Chondrocyte (in vitro differentiated cells): ENCODE measurements around the gene PAPLN. TPM values are rescaled to one million over a fixed set of nuclear protein-coding genes. Genes with fewer than 3 reads are reported as not detected.

ENCODE experiments used
- DNase-seq: peaks from one replicate; pipeline ENCODE4 v3.0.0; 2021; ENCODE audit warnings: mixed read lengths, low spot score
- H3K27ac Mint-ChIP-seq: one replicate; pipeline ENCODE4 v1.8.0; 2021; ENCODE audit warnings: mild to moderate bottlenecking, moderate library complexity, mixed read lengths; ENCODE audit not compliant: unreplicated experiment
- H3K27me3 Mint-ChIP-seq: 2 replicates; pipeline ENCODE4 v1.8.0; 2021; ENCODE audit warnings: low read depth, mixed read lengths
- H3K36me3 Mint-ChIP-seq: 2 replicates; pipeline ENCODE4 v1.8.0; 2021; ENCODE audit warnings: low read depth, mixed read lengths
- H3K4me1 Mint-ChIP-seq: 2 replicates; pipeline ENCODE4 v1.8.0; 2021; ENCODE audit warnings: low read depth, mild to moderate bottlenecking, mixed read lengths
- H3K4me3 Mint-ChIP-seq: one replicate; pipeline ENCODE4 v1.8.0; 2021; ENCODE audit warnings: mild to moderate bottlenecking, moderate library complexity, mixed read lengths; ENCODE audit not compliant: unreplicated experiment
- H3K9me3 Mint-ChIP-seq: 2 replicates; pipeline ENCODE4 v1.8.0; 2021; ENCODE audit warnings: low read depth, mixed read lengths
- total RNA-seq: library from RNA; stranded (reverse); gene quantifications from 3 replicates; pipeline ENCODE4 v1.2.1, GENCODE V29; 2021
- TF ChIP-seq, protein P1 (sequence below): fragments of 200-600 bp; sonication (generic); IDR thresholded peaks from 2 replicates; pipeline ENCODE4 v1.5.0; 2021; ENCODE audit warnings: antibody characterized with exemption, mild to moderate bottlenecking, moderate library complexity

PAPLN gene
- total RNA-seq, 1 donor from 2014 or later: 16.8 TPM

DNA sequence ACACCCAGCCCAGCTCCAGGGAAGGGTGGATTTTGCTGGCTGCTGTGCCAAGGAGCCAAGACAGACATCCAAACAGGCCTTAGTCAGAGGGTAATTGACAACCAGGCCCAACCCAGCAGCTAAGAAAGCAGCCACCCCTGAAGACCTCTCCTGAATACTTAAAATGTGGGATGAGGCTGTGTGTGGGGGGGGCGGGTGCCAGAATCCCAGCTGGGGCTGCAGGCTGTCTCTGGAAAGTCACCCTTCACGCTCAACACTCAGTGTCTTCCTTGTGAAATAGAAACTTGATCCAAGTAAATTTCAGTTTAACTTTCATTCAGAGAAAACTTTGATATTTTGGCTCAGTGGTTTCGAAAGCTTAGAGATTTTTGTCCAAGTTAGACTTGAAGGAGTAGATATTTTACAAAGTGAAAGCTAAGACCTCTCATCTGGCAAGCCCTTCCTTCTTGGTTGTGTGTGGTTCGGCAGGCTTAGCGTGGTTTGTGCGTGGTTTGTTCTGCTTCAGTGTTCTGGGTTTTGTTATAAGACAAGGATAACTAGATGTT, 5.1 kb downstream of the PAPLN start:
- DNase-seq: no peak
- H3K27me3 Mint-ChIP-seq: no peaks in the 10 kb centered on the region
- H3K36me3 Mint-ChIP-seq: peaks cover 5% of the 10 kb centered on the region
- no peak overlapping the region for H3K4me3 Mint-ChIP-seq
- H3K4me1 Mint-ChIP-seq: peaks cover 47% of the 10 kb centered on the region
- H3K9me3 Mint-ChIP-seq: no peaks in the 10 kb centered on the region
- no peak overlapping the region for H3K27ac Mint-ChIP-seq
- TF ChIP-seq, protein P1, sequence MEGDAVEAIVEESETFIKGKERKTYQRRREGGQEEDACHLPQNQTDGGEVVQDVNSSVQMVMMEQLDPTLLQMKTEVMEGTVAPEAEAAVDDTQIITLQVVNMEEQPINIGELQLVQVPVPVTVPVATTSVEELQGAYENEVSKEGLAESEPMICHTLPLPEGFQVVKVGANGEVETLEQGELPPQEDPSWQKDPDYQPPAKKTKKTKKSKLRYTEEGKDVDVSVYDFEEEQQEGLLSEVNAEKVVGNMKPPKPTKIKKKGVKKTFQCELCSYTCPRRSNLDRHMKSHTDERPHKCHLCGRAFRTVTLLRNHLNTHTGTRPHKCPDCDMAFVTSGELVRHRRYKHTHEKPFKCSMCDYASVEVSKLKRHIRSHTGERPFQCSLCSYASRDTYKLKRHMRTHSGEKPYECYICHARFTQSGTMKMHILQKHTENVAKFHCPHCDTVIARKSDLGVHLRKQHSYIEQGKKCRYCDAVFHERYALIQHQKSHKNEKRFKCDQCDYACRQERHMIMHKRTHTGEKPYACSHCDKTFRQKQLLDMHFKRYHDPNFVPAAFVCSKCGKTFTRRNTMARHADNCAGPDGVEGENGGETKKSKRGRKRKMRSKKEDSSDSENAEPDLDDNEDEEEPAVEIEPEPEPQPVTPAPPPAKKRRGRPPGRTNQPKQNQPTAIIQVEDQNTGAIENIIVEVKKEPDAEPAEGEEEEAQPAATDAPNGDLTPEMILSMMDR: no peak

- TF ChIP-seq, protein P1: no peak
- H3K9me3 Mint-ChIP-seq: no peaks in the 10 kb centered on the region
- no peak overlapping the region for H3K27ac Mint-ChIP-seq
- no peaks in the 10 kb centered on the region for H3K27me3 Mint-ChIP-seq
- no peak overlapping the region for H3K4me3 Mint-ChIP-seq
- H3K4me1 Mint-ChIP-seq: peaks cover 50% of the 10 kb centered on the region
- peaks cover 9% of the 10 kb centered on the region for H3K36me3 Mint-ChIP-seq
- DNase-seq: no peak
Observed at GRCh38 chr14:73243341-73243740, 6.0 kb downstream of the PAPLN start.

DNA sequence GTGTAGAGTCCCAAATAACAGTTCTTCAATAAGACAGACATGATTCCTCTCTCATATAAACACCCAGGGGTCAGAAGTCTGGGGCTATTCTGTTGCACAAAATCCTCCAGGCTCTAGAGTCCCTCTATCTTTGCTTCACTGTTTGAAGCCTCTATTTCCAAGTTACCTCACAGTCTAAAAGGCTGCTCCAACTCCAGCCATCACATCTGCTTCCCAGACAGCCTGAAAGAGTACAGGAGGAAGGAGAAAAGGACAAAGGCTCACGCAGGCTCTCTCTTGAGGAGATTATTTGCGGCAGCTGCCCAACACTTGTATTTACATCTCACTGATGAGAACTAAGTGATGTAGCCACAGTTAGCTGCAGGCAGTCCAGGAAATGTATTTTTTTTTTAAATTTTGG, 6.4 kb downstream of the PAPLN start:
- TF ChIP-seq, protein P1: no peak
- DNase-seq: no peak
- no peaks in the 10 kb centered on the region for H3K27me3 Mint-ChIP-seq
- no peak overlapping the region for H3K4me3 Mint-ChIP-seq
- no peaks in the 10 kb centered on the region for H3K9me3 Mint-ChIP-seq
- peaks cover 9% of the 10 kb centered on the region for H3K36me3 Mint-ChIP-seq
- H3K27ac Mint-ChIP-seq: no peak overlapping the region
- peaks cover 46% of the 10 kb centered on the region for H3K4me1 Mint-ChIP-seq

DNA sequence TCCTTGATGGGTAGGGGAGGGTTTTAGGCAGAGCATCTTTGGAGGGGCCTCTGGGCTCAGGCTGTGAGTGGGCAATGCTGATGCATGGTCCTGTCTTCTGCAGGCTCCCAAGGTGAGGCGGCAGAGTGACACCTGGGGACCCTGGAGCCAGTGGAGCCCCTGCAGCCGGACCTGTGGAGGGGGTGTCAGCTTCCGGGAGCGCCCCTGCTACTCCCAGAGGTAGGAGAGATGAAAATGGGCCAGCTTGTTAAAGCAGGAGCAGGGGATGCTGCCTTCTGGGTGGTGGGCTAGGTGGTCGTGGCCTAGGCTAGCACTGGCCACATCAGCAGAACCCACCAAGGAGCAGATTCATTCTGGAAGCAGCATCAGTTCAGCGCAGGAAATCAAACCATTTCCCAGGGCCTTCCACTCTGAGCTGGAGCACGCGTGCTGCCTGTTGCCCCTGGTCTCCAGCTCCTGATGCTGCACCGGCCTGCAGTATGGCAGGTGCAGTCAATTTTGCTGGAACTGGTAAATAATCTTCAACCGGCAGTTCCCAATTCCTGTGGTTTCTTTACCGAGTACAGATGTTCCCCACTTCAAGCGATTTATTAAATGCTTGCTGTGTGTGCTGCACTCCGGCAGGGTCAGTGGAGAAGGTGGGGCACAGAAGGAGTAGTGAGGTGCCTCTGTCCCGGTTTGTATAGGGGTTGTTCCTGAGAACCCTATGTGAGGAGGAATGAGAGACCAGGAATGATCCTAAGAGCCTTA, 7.4 kb downstream of the PAPLN start:
- H3K27ac Mint-ChIP-seq: no peak overlapping the region
- H3K9me3 Mint-ChIP-seq: no peaks in the 10 kb centered on the region
- TF ChIP-seq, protein P1: no peak
- no peak for DNase-seq
- no peak overlapping the region for H3K4me3 Mint-ChIP-seq
- H3K27me3 Mint-ChIP-seq: no peaks in the 10 kb centered on the region
- H3K36me3 Mint-ChIP-seq: peaks cover 9% of the 10 kb centered on the region
- peaks cover 37% of the 10 kb centered on the region for H3K4me1 Mint-ChIP-seq

DNA sequence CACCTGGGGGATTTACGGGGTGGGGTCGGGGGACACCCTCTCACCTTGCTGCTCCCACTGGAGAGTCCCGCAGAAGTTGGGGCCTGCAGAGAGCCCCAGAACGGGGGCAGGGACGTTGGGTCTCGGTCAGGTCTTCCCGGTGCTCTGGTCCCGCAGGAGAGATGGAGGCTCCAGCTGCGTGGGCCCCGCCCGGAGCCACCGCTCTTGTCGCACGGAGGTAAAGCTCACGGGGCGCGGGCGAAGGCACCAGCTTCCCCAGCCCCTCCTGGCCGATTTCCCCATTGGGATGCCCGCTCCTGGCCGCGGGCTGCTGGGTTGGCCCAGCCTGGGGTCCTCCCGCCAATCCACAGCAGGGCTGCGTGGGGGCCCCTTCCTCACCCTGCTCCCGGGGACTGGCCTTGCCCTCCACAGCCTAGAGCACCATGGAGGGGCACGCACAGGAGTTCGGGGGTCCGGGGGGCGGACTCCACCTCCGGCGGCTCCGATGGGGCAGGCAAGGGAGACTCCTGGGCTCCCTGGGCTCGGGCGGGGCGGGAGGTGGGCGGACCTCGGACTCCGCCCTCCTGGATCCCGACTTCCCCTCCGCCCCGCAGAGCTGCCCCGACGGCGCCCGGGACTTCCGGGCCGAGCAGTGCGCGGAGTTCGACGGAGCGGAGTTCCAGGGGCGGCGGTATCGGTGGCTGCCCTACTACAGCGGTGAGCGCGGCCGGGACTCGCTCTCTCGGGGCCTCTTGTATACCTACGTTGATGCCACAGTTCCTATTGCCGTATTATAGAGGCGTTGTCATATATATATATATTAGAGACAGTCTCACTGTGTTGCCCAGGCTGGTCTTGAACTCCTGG, 8.4 kb downstream of the PAPLN start:
- peaks cover 30% of the 10 kb centered on the region for H3K4me1 Mint-ChIP-seq
- H3K4me3 Mint-ChIP-seq: no peak overlapping the region
- DNase-seq: no peak
- peaks cover 9% of the 10 kb centered on the region for H3K36me3 Mint-ChIP-seq
- TF ChIP-seq, protein P1: no peak
- H3K27me3 Mint-ChIP-seq: no peaks in the 10 kb centered on the region
- H3K9me3 Mint-ChIP-seq: no peaks in the 10 kb centered on the region
- H3K27ac Mint-ChIP-seq: no peak overlapping the region
